Body of pancreas (tissue), 4 donors: Measurements from ENCODE around the gene LAIR2.

Experiments
- CTCF ChIP-seq, 7 experiments: fragments of 450-650 bp in 4 of 7; fragments of 200-600 bp in 3 of 7; sonication (generic) in 3 of 7; IDR thresholded peaks; one replicate each; pipeline ENCODE4 v1.5.1; 2016 to 2019; ENCODE audit warnings: antibody characterized with exemption in 7 of 7
- POLR2A ChIP-seq, 3 donors: fragments of 450-650 bp; IDR thresholded peaks; one replicate each; pipeline ENCODE4 v1.6.1; 2016; ENCODE audit warnings: antibody characterized with exemption in 3 of 3, mild to moderate bottlenecking in 2 of 3

GRCh38 chr19:54518844-54519243 is 16.2 kb downstream of the LAIR2 start:
- TF ChIP-seq CTCF (IDR thresholded peaks at IDR 0.05): no peak
- no peak for TF ChIP-seq POLR2A (IDR thresholded peaks at IDR 0.05)
